Fibroblast of pulmonary artery (primary cell): ENCODE data around the gene DEFB132.

Experiments used
- DNase-seq: peaks from one replicate; pipeline ENCODE4 v3.0.0-alpha.2; 2010; ENCODE audit warnings: low read depth
- H3K4me3 ChIP-seq: replicated peaks from 2 replicates; pipeline ENCODE4 v1.5.1; 2011; ENCODE audit warnings: low read depth, mild to moderate bottlenecking, control low read depth, low read length, moderate library complexity
- CTCF ChIP-seq: IDR thresholded peaks from 2 replicates; pipeline ENCODE4 v1.5.1; 2011; ENCODE audit warnings: mild to moderate bottlenecking, control low read depth, low read length, inconsistent platforms; ENCODE audit errors: missing control alignments

The DEFB132 gene

GRCh38 chr20:273884-274283, 16.4 kb downstream of the DEFB132 start:
- H3K4me3 ChIP-seq = no peak overlapping the region
- no peak for TF ChIP-seq CTCF
- DNase-seq = no peak

- DNase-seq = no peak
- no peak for TF ChIP-seq CTCF
- H3K4me3 ChIP-seq = no peak overlapping the region
Measured at GRCh38 chr20:275791-276190, 18.3 kb downstream of the DEFB132 start.

- no peak for DNase-seq
- no peak for TF ChIP-seq CTCF
- H3K4me3 ChIP-seq = no peak overlapping the region
Measured at GRCh38 chr20:276620-277495, 19.3 kb downstream of the DEFB132 start.

- DNase-seq = no peak
- no peak for TF ChIP-seq CTCF
- H3K4me3 ChIP-seq = no peak overlapping the region
Measured at GRCh38 chr20:277496-277781, 19.9 kb downstream of the DEFB132 start.

- no peak for TF ChIP-seq CTCF
- H3K4me3 ChIP-seq = no peak overlapping the region
- DNase-seq = no peak
Measured at GRCh38 chr20:278181-278580, 20.7 kb downstream of the DEFB132 start.

- TF ChIP-seq CTCF = no peak
- peak overlapping the region; percentile 33 for H3K4me3 ChIP-seq
- DNase-seq = peak; percentile 54
Measured at GRCh38 chr20:278607-279571, 21.4 kb downstream of the DEFB132 start.
